ENCODE results near the gene SESN3.

The SESN3 gene

GRCh38 chr11:95268391-95268790 is 37.4 kb upstream of the SESN3 start:
- ChIA-PET CTCF (no interaction called here), POLR2A (interaction anchor here (1.1 kb wide), 1 partner anchor 36 kb away, joined by 3 read pairs; no protein-coding TSS in a partner anchor)

GRCh38 chr11:95267601-95268213 is 36.7 kb upstream of the SESN3 start:
- DNase-seq (ENCODE audit: extremely low spot score), result no peak
- ChIA-PET CTCF (no interaction called here), POLR2A (interaction anchor here (1.1 to 1.5 kb wide), 2 partner anchors 13 to 35 kb away, joined by 3 to 6 read pairs; no protein-coding TSS in a partner anchor)
- TF ChIP-seq HDGF (IDR thresholded peaks at IDR 0.05; ENCODE audit: borderline replicate concordance) (no peak), SP1 (IDR thresholded peaks at IDR 0.05) (no peak), FOXM1 (IDR thresholded peaks at IDR 0.05; ENCODE audit: borderline replicate concordance) (no peak), BHLHE40 (IDR thresholded peaks at IDR 0.05; ENCODE audit: borderline replicate concordance) (no peak), L3MBTL2 (conservative IDR thresholded peaks at IDR 0.05) (no peak), ELF4 (IDR thresholded peaks at IDR 0.05) (no peak), SUZ12 (IDR thresholded peaks at IDR 0.05) (no peak), CTBP1 (IDR thresholded peaks at IDR 0.05; ENCODE audit: borderline replicate concordance) (no peak), TARDBP (IDR thresholded peaks at IDR 0.05) (no peak), LEF1 (IDR thresholded peaks at IDR 0.05; ENCODE audit: borderline replicate concordance) (no peak), NFRKB (IDR thresholded peaks at IDR 0.05) (no peak), ZNF384 (IDR thresholded peaks at IDR 0.05) (no peak)
- TF ChIP-seq, protein P1, sequence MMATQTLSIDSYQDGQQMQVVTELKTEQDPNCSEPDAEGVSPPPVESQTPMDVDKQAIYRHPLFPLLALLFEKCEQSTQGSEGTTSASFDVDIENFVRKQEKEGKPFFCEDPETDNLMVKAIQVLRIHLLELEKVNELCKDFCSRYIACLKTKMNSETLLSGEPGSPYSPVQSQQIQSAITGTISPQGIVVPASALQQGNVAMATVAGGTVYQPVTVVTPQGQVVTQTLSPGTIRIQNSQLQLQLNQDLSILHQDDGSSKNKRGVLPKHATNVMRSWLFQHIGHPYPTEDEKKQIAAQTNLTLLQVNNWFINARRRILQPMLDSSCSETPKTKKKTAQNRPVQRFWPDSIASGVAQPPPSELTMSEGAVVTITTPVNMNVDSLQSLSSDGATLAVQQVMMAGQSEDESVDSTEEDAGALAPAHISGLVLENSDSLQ (IDR thresholded peaks at IDR 0.05), result no peak

More at GRCh38 chr11:95268391-95268790, 37.4 kb upstream of the SESN3 start:
- TF ChIP-seq SUZ12 (IDR thresholded peaks at IDR 0.05) (no peak), FOXM1 (IDR thresholded peaks at IDR 0.05; ENCODE audit: borderline replicate concordance) (no peak), ELF4 (IDR thresholded peaks at IDR 0.05) (no peak), BHLHE40 (IDR thresholded peaks at IDR 0.05; ENCODE audit: borderline replicate concordance) (no peak), ARNT (IDR thresholded peaks at IDR 0.05) (no peak), SP1 (IDR thresholded peaks at IDR 0.05) (no peak), CTBP1 (IDR thresholded peaks at IDR 0.05; ENCODE audit: borderline replicate concordance) (no peak), HDGF (IDR thresholded peaks at IDR 0.05; ENCODE audit: borderline replicate concordance) (no peak), FOXA1 (IDR thresholded peaks at IDR 0.05) (no peak), LEF1 (IDR thresholded peaks at IDR 0.05; ENCODE audit: borderline replicate concordance) (no peak), L3MBTL2 (conservative IDR thresholded peaks at IDR 0.05) (no peak)
- TF ChIP-seq, protein P1 (IDR thresholded peaks at IDR 0.05), result no peak
- no peak for DNase-seq (ENCODE audit: extremely low spot score)

GRCh38 chr11:95266751-95267374 is 35.9 kb upstream of the SESN3 start:
- CTCF ChIA-PET, result no interaction called here
- DNase-seq (ENCODE audit: extremely low spot score), result no peak
- TF ChIP-seq ARNT (IDR thresholded peaks at IDR 0.05) (no peak), FOXA1 (IDR thresholded peaks at IDR 0.05) (no peak), FOXK2 (IDR thresholded peaks at IDR 0.05) (no peak), SUZ12 (IDR thresholded peaks at IDR 0.05) (no peak), L3MBTL2 (conservative IDR thresholded peaks at IDR 0.05) (no peak), FOXM1 (IDR thresholded peaks at IDR 0.05; ENCODE audit: borderline replicate concordance) (no peak), CTBP1 (IDR thresholded peaks at IDR 0.05; ENCODE audit: borderline replicate concordance) (no peak), NFRKB (IDR thresholded peaks at IDR 0.05) (no peak), ZNF384 (IDR thresholded peaks at IDR 0.05) (no peak), ELF4 (IDR thresholded peaks at IDR 0.05) (no peak), LEF1 (IDR thresholded peaks at IDR 0.05; ENCODE audit: borderline replicate concordance) (no peak), HDGF (IDR thresholded peaks at IDR 0.05; ENCODE audit: borderline replicate concordance) (no peak), TARDBP (IDR thresholded peaks at IDR 0.05) (no peak), BHLHE40 (IDR thresholded peaks at IDR 0.05; ENCODE audit: borderline replicate concordance) (no peak), SP1 (IDR thresholded peaks at IDR 0.05) (no peak)
- TF ChIP-seq, protein P1 (IDR thresholded peaks at IDR 0.05), result no peak
- POLR2A ChIA-PET, result interaction anchor here (1.5 kb wide), 1 partner anchor 12 kb away, joined by 6 read pairs; no protein-coding TSS in a partner anchor

GRCh38 chr11:95264881-95265280 is 33.9 kb upstream of the SESN3 start:
- TF ChIP-seq, protein P1 (IDR thresholded peaks at IDR 0.05), result no peak
- no peak for TF ChIP-seq L3MBTL2 (conservative IDR thresholded peaks at IDR 0.05)
- no peak for TF ChIP-seq CTBP1 (IDR thresholded peaks at IDR 0.05; ENCODE audit: borderline replicate concordance)
- no peak for TF ChIP-seq NFRKB (IDR thresholded peaks at IDR 0.05)
- TF ChIP-seq HDGF (IDR thresholded peaks at IDR 0.05; ENCODE audit: borderline replicate concordance), result no peak
- no peak for TF ChIP-seq ZNF384 (IDR thresholded peaks at IDR 0.05)
- TF ChIP-seq SP1 (IDR thresholded peaks at IDR 0.05), result no peak
- no peak for TF ChIP-seq SUZ12 (IDR thresholded peaks at IDR 0.05)
- no peak for TF ChIP-seq ARNT (IDR thresholded peaks at IDR 0.05)
- TF ChIP-seq FOXM1 (IDR thresholded peaks at IDR 0.05; ENCODE audit: borderline replicate concordance), result no peak
- TF ChIP-seq BHLHE40 (IDR thresholded peaks at IDR 0.05; ENCODE audit: borderline replicate concordance), result no peak
- no peak for TF ChIP-seq LEF1 (IDR thresholded peaks at IDR 0.05; ENCODE audit: borderline replicate concordance)
- no peak for DNase-seq (ENCODE audit: extremely low spot score)
- POLR2A ChIA-PET, result interaction anchor here (1.2 kb wide), 1 partner anchor 9 kb away, joined by 3 read pairs; no protein-coding TSS in a partner anchor
- CTCF ChIA-PET, result interaction anchor here (0.6 kb wide), 1 partner anchor 16 kb away, joined by 3 read pairs; no protein-coding TSS in a partner anchor

All from HEK293T (cell line).